ENCODE results near the gene CYBA. TPM values are rescaled to one million over a fixed set of nuclear protein-coding genes. Genes with fewer than 3 reads are reported as not detected.

The CYBA gene
- total and polyA plus RNA-seq, 10 of the 15 experiments (the other 5 are each of a cell fraction or from before 2014, with no cell fraction given), result 0.55 to 598 (median 258) TPM

GRCh38 chr16:88681084-88681680 is 30.3 kb upstream of the CYBA start (continued):
- TF ChIP-seq, protein P1, sequence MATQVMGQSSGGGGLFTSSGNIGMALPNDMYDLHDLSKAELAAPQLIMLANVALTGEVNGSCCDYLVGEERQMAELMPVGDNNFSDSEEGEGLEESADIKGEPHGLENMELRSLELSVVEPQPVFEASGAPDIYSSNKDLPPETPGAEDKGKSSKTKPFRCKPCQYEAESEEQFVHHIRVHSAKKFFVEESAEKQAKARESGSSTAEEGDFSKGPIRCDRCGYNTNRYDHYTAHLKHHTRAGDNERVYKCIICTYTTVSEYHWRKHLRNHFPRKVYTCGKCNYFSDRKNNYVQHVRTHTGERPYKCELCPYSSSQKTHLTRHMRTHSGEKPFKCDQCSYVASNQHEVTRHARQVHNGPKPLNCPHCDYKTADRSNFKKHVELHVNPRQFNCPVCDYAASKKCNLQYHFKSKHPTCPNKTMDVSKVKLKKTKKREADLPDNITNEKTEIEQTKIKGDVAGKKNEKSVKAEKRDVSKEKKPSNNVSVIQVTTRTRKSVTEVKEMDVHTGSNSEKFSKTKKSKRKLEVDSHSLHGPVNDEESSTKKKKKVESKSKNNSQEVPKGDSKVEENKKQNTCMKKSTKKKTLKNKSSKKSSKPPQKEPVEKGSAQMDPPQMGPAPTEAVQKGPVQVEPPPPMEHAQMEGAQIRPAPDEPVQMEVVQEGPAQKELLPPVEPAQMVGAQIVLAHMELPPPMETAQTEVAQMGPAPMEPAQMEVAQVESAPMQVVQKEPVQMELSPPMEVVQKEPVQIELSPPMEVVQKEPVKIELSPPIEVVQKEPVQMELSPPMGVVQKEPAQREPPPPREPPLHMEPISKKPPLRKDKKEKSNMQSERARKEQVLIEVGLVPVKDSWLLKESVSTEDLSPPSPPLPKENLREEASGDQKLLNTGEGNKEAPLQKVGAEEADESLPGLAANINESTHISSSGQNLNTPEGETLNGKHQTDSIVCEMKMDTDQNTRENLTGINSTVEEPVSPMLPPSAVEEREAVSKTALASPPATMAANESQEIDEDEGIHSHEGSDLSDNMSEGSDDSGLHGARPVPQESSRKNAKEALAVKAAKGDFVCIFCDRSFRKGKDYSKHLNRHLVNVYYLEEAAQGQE (IDR thresholded peaks at IDR 0.05; ENCODE audit: low read depth, low read length), result no peak
- TF ChIP-seq IRF4 (IDR thresholded peaks at IDR 0.05; ENCODE audit: low read depth, low read length), result no peak
- TF ChIP-seq GATAD2B (conservative IDR thresholded peaks at IDR 0.05; ENCODE audit: low read depth), result no peak; the same call in 1 of the 2 replicates
- no peak for TF ChIP-seq ZSCAN29 (IDR thresholded peaks at IDR 0.05)
- no peak for TF ChIP-seq FOS (IDR thresholded peaks at IDR 0.05; ENCODE audit: borderline replicate concordance, extremely low read depth, insufficient read length)
- TF ChIP-seq ETV6 (conservative IDR thresholded peaks at IDR 0.05 in 1 of 2, IDR thresholded peaks at IDR 0.05 in 1 of 2; ENCODE audit: borderline replicate concordance in 1 of 2, low read depth in 1 of 2), result no peak
- no peak for TF ChIP-seq BMI1 (IDR thresholded peaks at IDR 0.05; ENCODE audit: borderline replicate concordance)
- TF ChIP-seq TCF7 (IDR thresholded peaks at IDR 0.05; ENCODE audit: borderline replicate concordance), result no peak
- no peak for TF ChIP-seq TBL1XR1 (IDR thresholded peaks at IDR 0.05; ENCODE audit: low read depth, low read length)
- TF ChIP-seq SIX5 (IDR thresholded peaks at IDR 0.05; ENCODE audit: low read depth, low read length, severe bottlenecking), result no peak
- no peak for TF ChIP-seq CBX3 (IDR thresholded peaks at IDR 0.05; ENCODE audit: borderline replicate concordance, low read depth)
- no peak for TF ChIP-seq CHD2 (IDR thresholded peaks at IDR 0.05; ENCODE audit: borderline replicate concordance, low read depth, low read length)
- TF ChIP-seq WRNIP1 (IDR thresholded peaks at IDR 0.05; ENCODE audit: borderline replicate concordance, low read depth, low read length), result no peak
- TF ChIP-seq, protein P2, sequence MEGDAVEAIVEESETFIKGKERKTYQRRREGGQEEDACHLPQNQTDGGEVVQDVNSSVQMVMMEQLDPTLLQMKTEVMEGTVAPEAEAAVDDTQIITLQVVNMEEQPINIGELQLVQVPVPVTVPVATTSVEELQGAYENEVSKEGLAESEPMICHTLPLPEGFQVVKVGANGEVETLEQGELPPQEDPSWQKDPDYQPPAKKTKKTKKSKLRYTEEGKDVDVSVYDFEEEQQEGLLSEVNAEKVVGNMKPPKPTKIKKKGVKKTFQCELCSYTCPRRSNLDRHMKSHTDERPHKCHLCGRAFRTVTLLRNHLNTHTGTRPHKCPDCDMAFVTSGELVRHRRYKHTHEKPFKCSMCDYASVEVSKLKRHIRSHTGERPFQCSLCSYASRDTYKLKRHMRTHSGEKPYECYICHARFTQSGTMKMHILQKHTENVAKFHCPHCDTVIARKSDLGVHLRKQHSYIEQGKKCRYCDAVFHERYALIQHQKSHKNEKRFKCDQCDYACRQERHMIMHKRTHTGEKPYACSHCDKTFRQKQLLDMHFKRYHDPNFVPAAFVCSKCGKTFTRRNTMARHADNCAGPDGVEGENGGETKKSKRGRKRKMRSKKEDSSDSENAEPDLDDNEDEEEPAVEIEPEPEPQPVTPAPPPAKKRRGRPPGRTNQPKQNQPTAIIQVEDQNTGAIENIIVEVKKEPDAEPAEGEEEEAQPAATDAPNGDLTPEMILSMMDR (IDR thresholded peaks at IDR 0.05 in 2 of 3, conservative IDR thresholded peaks at IDR 0.05 in 1 of 3; ENCODE audit: control insufficient read depth in 2 of 3, extremely low read depth in 1 of 3, insufficient read depth in 1 of 3, low read depth in 3 of 3, low read length in 3 of 3), result peak; percentile 71 to 80 (median 79)
- no peak for TF ChIP-seq JUNB (IDR thresholded peaks at IDR 0.05)
- no peak for TF ChIP-seq PKNOX1 (IDR thresholded peaks at IDR 0.05)
- no peak for TF ChIP-seq NR2C2 (IDR thresholded peaks at IDR 0.05; ENCODE audit: borderline replicate concordance, control insufficient read depth, insufficient read length, low read depth)
- TF ChIP-seq CREB1 (IDR thresholded peaks at IDR 0.05; ENCODE audit: low read depth), result no peak
- TF ChIP-seq CBX5 (IDR thresholded peaks at IDR 0.05; ENCODE audit: low read depth), result no peak
- no peak for TF ChIP-seq RBBP5 (conservative IDR thresholded peaks at IDR 0.05)
- no peak for TF ChIP-seq ESRRA (IDR thresholded peaks at IDR 0.05; ENCODE audit: low read length)
- TF ChIP-seq HDGF (IDR thresholded peaks at IDR 0.05), result peak; percentile 65; the same call in 1 of the 2 replicates
- no peak for TF ChIP-seq PAX8 (IDR thresholded peaks at IDR 0.05)
- TF ChIP-seq SRF (IDR thresholded peaks at IDR 0.05; ENCODE audit: low read depth in 2 of 2, low read length in 2 of 2), result no peak
- TF ChIP-seq FOXK2 (IDR thresholded peaks at IDR 0.05), result no peak

Data from GM12878 (cell line).